Measurements from ENCODE around the gene BORCS5. TPM values are rescaled to one million over a fixed set of nuclear protein-coding genes. Genes with fewer than 3 reads are reported as not detected.

BORCS5 gene
- total and polyA plus RNA-seq, 8 donors: 7.7 to 13.5 (median 9.1) TPM

- Histone ChIP-seq H3K9me3 (no peaks in the 10 kb centered on the region), H3K27me3 (no peaks in the 10 kb centered on the region), H3K4me3 (no peak overlapping the region), H3K4me1 (peaks cover 12 to 44% of the 10 kb centered on the region in 2 donors), H3K27ac (peak overlapping the region; percentile 47 to 60), H3K36me3 (no peaks in the 10 kb centered on the region)
- ATAC-seq: peak; percentile 88
- no peak for TF ChIP-seq CTCF (IDR thresholded peaks at IDR 0.05)
- intact Hi-C loops (cut with DNase I): no loop called here
- DNase-seq: peak in 2 of 4 donors; percentile 67 to 74
Observed at GRCh38 chr12:12449533-12450025, 92.7 kb downstream of the BORCS5 start.

GRCh38 chr12:12450043-12450471 is 93.2 kb downstream of the BORCS5 start:
- Histone ChIP-seq H3K27ac (peak overlapping the region; percentile 47 to 60), H3K9me3 (no peaks in the 10 kb centered on the region), H3K4me1 (peaks cover 12 to 44% of the 10 kb centered on the region in 2 donors), H3K4me3 (no peak overlapping the region), H3K27me3 (no peaks in the 10 kb centered on the region), H3K36me3 (no peaks in the 10 kb centered on the region)
- TF ChIP-seq CTCF (IDR thresholded peaks at IDR 0.05): no peak
- DNase-seq: peak in 1 of 4 donors; percentile 28
- intact Hi-C loops (cut with DNase I): no loop called here
- peak; percentile 14 for ATAC-seq

- ATAC-seq (peak; percentile 62), DNase-seq (no peak)
- Histone ChIP-seq H3K27me3 (no peaks in the 10 kb centered on the region), H3K27ac (peak overlapping the region; percentile 37 to 47), H3K4me3 (no peak overlapping the region), H3K9me3 (no peaks in the 10 kb centered on the region), H3K4me1 (peaks cover 12 to 48% of the 10 kb centered on the region in 2 donors), H3K36me3 (no peaks in the 10 kb centered on the region)
- no peak for TF ChIP-seq CTCF (IDR thresholded peaks at IDR 0.05)
- intact Hi-C loops (cut with DNase I): no loop called here
Observed at GRCh38 chr12:12451098-12451497, 94.2 kb downstream of the BORCS5 start.

GRCh38 chr12:12452326-12452902 is 95.5 kb downstream of the BORCS5 start:
- no peak for TF ChIP-seq CTCF (IDR thresholded peaks at IDR 0.05)
- intact Hi-C loops (cut with DNase I): no loop called here
- H3K4me3 ChIP-seq: no peak overlapping the region
- H3K36me3 ChIP-seq: no peaks in the 10 kb centered on the region
- DNase-seq (no peak), ATAC-seq (no peak)
- H3K27ac ChIP-seq: no peak overlapping the region
- H3K4me1 ChIP-seq: peaks cover 12 to 49% of the 10 kb centered on the region in 2 donors
- no peaks in the 10 kb centered on the region for H3K27me3 ChIP-seq
- H3K9me3 ChIP-seq: no peaks in the 10 kb centered on the region

- Histone ChIP-seq H3K4me3 (no peak overlapping the region), H3K27me3 (no peaks in the 10 kb centered on the region), H3K9me3 (no peaks in the 10 kb centered on the region), H3K4me1 (peaks cover 12 to 37% of the 10 kb centered on the region in 2 donors), H3K27ac (no peak overlapping the region), H3K36me3 (no peaks in the 10 kb centered on the region)
- intact Hi-C loops (cut with DNase I): no loop called here
- TF ChIP-seq CTCF (IDR thresholded peaks at IDR 0.05): no peak
- no peak for DNase-seq
- no peak for ATAC-seq
Observed at GRCh38 chr12:12453635-12454034, 96.8 kb downstream of the BORCS5 start.
